ENCODE measurements around the gene GGCT.
"Not testable (repeated sequence)": the region's sequence is repeated elsewhere in the genome, so short reads cannot be mapped to it uniquely, and the experiment has no call there.

The GGCT gene

GRCh38 chr7:30514776-30515175 lies 10.1 kb upstream of the GGCT start:
- no peak for DNase-seq

- no peak for DNase-seq
These were observed 9.5 kb upstream of the GGCT start for GRCh38 chr7:30514177-30514576.

DNA sequence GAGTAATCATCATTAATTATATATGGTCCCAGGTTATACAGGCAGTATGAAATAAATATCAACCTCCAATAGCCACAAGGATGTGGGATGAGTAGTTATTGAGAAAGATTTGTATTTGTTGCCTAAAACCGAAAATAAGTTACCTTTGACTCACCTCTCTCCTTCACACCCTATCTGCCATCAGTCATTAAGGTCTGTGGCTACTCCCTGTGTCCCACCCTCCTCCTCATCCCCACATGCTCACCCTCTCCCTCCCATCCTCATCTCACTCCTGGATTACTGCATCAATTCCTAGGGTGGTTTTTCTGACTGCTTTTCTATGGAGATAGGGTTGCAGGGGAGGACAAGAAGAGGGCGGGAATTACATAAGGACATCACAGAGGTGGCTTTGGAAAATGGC lies 9.1 kb upstream of the GGCT start:
- DNase-seq = no peak

- DNase-seq = no peak
These were observed 7.5 kb upstream of the GGCT start for GRCh38 chr7:30511973-30512662.

DNA sequence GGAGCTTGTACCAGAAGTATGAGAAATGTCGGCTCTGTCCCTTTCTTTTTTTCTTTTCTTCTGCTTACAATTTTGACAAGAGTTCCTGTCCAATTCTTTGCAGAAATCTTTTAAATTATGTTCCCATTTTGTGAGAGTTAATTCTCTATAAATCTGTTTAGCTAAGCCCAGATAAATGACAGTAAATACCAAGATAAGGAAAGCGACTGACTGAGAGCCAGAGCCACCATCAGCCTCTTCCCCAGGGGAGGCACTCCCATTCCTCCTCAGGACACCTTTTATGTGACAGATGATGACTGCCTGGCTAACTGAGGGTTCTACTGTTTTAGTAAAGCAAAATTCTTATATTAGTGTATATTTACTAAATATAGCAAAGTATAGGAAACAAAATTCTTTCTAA lies 6.9 kb upstream of the GGCT start:
- DNase-seq = no peak

GRCh38 chr7:30510124-30511075 lies 5.8 kb upstream of the GGCT start:
- peak; percentile 30 for DNase-seq

GRCh38 chr7:30509171-30509857 lies 4.7 kb upstream of the GGCT start:
- not testable (repeated sequence) for DNase-seq

DNA sequence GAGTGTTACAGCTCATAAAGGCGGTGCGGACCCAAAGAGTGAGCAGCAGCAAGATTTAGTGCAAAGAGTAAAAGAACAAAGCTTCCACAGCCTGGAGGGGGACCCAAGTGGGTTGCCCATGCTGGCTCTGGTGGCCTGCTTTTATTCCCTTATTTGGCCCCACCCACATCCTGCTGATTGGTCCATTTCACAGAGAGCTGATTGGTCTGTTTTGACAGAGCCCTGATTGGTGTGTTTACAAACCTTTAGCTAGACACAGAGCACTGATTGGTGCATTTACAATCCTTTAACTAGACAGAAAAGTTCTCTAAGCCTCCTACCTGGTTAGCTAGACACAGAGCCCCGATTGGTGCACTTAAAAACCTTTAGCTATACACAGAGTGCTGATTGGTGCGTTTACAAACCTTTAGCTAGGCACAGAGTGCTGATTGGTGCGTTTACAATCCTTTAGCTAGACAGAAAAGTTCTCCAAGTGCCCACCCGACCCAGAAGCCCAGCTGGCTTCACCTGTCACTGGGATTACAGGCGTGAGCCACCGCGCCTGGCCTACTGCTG lies 2.8 kb upstream of the GGCT start:
- not testable (repeated sequence) for DNase-seq

DNA sequence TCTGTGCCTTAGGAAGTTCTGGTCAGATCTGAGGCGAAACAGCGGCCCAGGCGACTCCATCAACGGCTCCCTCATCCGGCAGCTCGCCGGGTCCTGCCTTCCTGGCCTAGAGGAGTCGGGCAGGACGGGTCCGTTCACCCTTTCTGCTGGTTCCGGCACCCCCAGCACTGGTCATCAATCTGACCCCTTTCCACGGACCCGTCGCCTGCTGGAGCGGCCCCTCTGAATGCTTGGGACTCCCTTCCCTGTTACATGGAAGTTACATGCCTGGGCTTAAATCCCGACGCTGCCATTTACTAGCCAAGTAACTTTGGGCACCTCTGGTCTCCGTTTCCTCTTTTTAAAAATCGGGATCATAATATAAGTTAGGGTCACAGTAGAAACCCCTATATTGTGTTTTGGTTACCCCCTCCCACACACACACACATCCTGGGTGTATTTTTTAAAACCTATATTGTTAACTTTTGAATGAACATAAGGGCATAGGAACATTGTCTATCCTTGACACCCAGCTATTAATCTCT lies 607 bp upstream of the GGCT start:
- no peak for DNase-seq

DNA sequence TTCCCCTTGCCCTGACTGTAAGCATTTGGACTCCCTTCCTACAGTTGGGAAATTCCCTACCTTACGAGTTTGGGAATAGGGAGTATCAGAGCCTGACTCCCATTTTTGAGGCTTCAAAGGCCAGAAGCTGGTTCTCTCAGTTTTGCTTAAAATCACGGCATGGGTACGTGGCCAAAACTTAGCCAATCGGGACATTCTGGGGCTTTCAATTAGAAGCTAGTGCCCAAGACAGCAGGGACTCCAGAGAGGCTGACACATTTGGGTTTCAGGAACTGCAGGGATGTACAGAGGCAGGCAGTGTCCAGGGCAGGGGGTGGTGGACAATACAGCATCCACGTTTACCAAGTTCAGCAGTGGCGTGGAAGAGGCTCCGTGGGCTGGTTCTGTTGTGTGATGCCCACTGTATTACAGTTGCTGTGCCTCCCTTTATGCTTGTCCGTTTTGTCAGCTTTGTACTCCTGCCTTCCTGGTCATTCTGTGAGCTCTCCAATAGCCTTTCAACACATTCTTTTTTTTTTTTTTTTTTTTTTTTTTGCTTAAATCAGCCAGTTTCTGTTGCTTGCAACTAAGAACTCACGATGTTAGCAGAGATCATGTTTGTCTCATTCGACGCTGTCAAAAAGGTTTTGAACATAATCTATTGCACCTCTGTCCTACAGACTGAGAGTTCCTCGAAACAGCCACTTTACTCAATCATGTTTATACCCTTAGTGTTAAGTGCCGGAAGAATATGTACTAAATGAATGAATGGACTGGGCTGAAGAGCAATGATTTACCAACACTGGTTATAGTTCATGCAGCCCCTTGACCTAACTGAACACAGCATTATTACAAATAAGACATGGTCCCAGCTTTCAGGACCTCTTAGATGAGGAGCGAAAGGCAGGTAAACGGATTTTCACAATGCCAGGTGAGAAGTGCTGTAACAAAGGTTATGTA lies 1.1 kb downstream of the GGCT start:
- DNase-seq = no peak

DNA sequence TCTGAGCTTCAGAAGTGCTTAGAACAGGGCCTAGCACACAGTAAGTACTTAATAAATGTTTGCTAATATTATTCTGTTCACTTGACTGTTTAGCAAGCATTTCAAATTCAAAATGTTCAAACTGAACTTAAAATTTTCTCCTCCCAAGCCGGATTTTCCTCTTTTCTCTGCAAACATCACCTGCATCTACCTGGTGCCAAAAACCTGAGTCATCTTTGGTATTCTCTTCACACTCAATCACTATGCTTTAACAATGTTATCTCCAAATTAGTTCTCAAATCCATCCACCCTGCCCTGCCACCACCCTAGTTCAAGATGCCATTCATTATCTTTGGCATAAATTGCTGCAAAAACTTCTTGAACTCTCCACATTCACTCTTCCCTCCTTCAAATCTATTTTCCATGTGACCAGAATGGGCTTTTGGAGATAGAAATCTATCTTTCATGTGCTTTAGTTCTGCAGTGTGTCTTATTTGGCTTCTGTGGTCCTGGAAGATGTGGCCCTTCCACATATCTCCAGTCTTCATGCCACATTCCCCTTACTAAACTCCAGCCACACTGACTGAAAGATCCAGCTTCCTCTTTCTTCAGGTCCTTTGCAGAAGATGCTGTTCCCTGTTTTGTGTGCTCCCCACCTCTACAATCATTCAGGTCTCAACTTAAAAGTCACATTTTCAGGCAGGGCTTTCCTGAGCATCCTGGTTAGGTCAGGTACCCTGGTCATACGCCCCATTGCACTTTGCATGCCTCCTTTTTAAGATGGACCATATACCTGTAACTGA lies 2.0 kb downstream of the GGCT start:
- no peak for DNase-seq

GRCh38 chr7:30501264-30501663 lies 3.4 kb downstream of the GGCT start:
- DNase-seq = no peak

- no peak for DNase-seq
These were observed 11.4 kb downstream of the GGCT start for GRCh38 chr7:30493228-30493627.

DNA sequence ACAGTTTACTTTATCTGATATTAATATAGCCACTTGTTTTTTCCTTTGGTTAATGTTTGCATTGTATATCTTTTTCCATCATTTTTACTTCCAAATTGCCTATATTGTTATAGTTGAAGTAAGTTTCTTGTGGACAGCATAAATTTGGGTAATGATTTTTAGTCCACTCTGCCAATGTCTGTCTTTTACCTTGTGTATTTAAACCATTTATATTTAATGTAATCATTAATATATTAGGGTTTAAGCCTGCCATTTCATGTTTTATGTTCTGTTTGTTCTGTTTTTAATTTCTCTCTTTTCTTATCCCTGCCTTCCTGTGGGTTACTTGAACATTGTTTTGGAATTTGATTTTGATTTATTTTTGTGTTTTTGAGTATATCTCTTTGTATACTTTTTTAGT lies 13.2 kb downstream of the GGCT start:
- DNase-seq = no peak

- DNase-seq = no peak
These were observed 17.3 kb downstream of the GGCT start for GRCh38 chr7:30487371-30487770.

DNA sequence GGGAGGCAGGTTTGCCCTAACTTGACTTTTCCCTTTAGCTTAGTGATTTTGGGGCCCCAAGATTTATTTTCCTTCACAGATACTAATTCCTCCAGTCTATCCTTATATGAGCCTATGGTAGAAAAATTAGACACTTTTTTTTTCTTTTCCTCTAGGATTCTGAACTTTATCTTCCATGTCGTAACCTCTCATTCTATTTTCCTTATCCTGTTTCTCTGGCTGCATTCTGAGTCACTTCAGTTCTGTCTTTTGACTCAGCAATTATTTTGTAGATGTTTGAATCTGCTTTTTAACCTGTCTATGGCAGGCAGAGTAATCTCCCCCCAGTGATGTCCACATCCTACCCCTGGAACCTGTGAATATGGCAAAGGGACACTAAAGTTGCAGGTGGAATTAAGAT lies 19.0 kb downstream of the GGCT start:
- DNase-seq = no peak

DNA sequence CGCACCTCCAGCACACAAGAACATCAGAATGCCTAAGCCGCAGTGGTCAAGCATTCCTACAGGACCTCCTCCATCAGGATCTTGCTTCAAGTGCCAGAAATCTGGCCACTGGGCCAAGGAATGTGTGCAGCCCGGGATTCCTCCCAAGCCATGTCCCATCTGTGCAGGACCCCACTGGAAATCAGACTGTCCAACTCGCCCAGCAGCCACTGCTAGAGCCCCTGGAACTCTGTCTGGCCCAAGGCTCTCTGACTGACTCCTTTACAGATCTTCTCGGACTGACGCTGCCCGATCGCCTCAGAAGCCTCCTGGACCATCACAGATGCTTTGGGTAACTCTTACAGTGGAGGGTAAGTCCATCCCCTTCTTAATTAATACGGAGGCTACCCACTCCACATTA lies 23.2 kb downstream of the GGCT start:
- not testable (repeated sequence) for DNase-seq

- DNase-seq = peak; percentile 32
These were observed 25.2 kb downstream of the GGCT start for GRCh38 chr7:30479202-30480120.

GRCh38 chr7:30478349-30479201 lies 26.1 kb downstream of the GGCT start, which contains the start of gene NOD1:
Gene NOD1, minus strand, starts transcription at chr7:30478784. Its CDS starts 21,863 bp downstream, at chr7:30456921.
- DNase-seq = peak; percentile 72
